Measurements from ENCODE around the gene GNG12. TPM values are rescaled to one million over a fixed set of nuclear protein-coding genes. Genes with fewer than 3 reads are reported as not detected.

The GNG12 gene
- polyA plus RNA-seq, 1 donor (not counting 4 experiments of a cell fraction or from before 2014, with no cell fraction given), result 208 TPM

GRCh38 chr1:67777016-67777415 is 56.3 kb downstream of the GNG12 start:
- Histone ChIP-seq H2AFZ (ENCODE audit: control insufficient read depth, low read length) (no peak overlapping the region), H3K4me3 (ENCODE audit: control insufficient read depth in 2 of 3, extremely low read depth in 1 of 3, insufficient read depth in 2 of 3, low read depth in 1 of 3, low read length in 3 of 3) (no peak overlapping the region), H3K79me2 (ENCODE audit: control insufficient read depth, insufficient read depth, low read length) (peaks cover 83% of the 10 kb centered on the region), H3K27me3 (ENCODE audit: control insufficient read depth, extremely low read depth, insufficient read depth, low read length) (no peaks in the 10 kb centered on the region), H3K9me1 (ENCODE audit: control insufficient read depth, extremely low read depth, insufficient read depth, low read length) (peaks cover 4% of the 10 kb centered on the region), H3K9ac (ENCODE audit: control insufficient read depth, extremely low read depth, insufficient read depth, low read length) (no peak overlapping the region), H3K27ac (ENCODE audit: control insufficient read depth, insufficient read depth, low read length) (no peak overlapping the region), H3K36me3 (ENCODE audit: control insufficient read depth in 2 of 2, extremely low read depth in 1 of 2, insufficient read depth in 2 of 2, low read length in 2 of 2) (peaks cover 10 to 23% of the 10 kb centered on the region in 2 experiments), H3K9me3 (ENCODE audit: control insufficient read depth, low read depth, low read length) (no peaks in the 10 kb centered on the region), H3K4me1 (ENCODE audit: control insufficient read depth, extremely low read depth, insufficient read depth, low read length) (peaks cover 8% of the 10 kb centered on the region), H3K4me2 (ENCODE audit: control insufficient read depth, extremely low read depth, insufficient read depth, low read depth, low read length) (no peak overlapping the region), H4K20me1 (ENCODE audit: control insufficient read depth, extremely low read depth, insufficient read depth, low read length) (no peaks in the 10 kb centered on the region)
- FAIRE-seq, result no peak
- DNase-seq (ENCODE audit: low read depth, low spot score), result no peak
- dilution Hi-C loops (cut with MboI; ENCODE audit: extremely low pct_ligation_motif_present, low sequenced_read_pairs), result no loop called here
- TF ChIP-seq EZH2 (IDR thresholded peaks at IDR 0.05; ENCODE audit: low read length) (no peak), CTCF (optimal IDR thresholded peaks at IDR 0.05 in 1 of 3, IDR thresholded peaks at IDR 0.05 in 1 of 3, conservative IDR thresholded peaks at IDR 0.05 in 1 of 3; ENCODE audit: extremely low read depth in 1 of 3, insufficient read depth in 2 of 3, low read length in 3 of 3) (no peak)

- no peaks in the 10 kb centered on the region for H3K9me3 ChIP-seq (ENCODE audit: control insufficient read depth, low read depth, low read length)
- no peak for DNase-seq (ENCODE audit: low read depth, low spot score)
- peaks cover 3% of the 10 kb centered on the region for H4K20me1 ChIP-seq (ENCODE audit: control insufficient read depth, extremely low read depth, insufficient read depth, low read length)
- H3K9me1 ChIP-seq (ENCODE audit: control insufficient read depth, extremely low read depth, insufficient read depth, low read length), result peaks cover 4% of the 10 kb centered on the region
- H3K4me2 ChIP-seq (ENCODE audit: control insufficient read depth, extremely low read depth, insufficient read depth, low read depth, low read length), result no peak overlapping the region
- TF ChIP-seq EZH2 (IDR thresholded peaks at IDR 0.05; ENCODE audit: low read length) (no peak), CTCF (optimal IDR thresholded peaks at IDR 0.05 in 1 of 3, IDR thresholded peaks at IDR 0.05 in 1 of 3, conservative IDR thresholded peaks at IDR 0.05 in 1 of 3; ENCODE audit: extremely low read depth in 1 of 3, insufficient read depth in 2 of 3, low read length in 3 of 3) (no peak)
- no peak overlapping the region for H2AFZ ChIP-seq (ENCODE audit: control insufficient read depth, low read length)
- H3K79me2 ChIP-seq (ENCODE audit: control insufficient read depth, insufficient read depth, low read length), result peaks cover 75% of the 10 kb centered on the region
- no peak overlapping the region for H3K27ac ChIP-seq (ENCODE audit: control insufficient read depth, insufficient read depth, low read length)
- FAIRE-seq, result no peak
- no peak overlapping the region for H3K4me3 ChIP-seq (ENCODE audit: control insufficient read depth in 2 of 3, extremely low read depth in 1 of 3, insufficient read depth in 2 of 3, low read depth in 1 of 3, low read length in 3 of 3)
- H3K27me3 ChIP-seq (ENCODE audit: control insufficient read depth, extremely low read depth, insufficient read depth, low read length), result no peaks in the 10 kb centered on the region
- no peak overlapping the region for H3K9ac ChIP-seq (ENCODE audit: control insufficient read depth, extremely low read depth, insufficient read depth, low read length)
- H3K36me3 ChIP-seq (ENCODE audit: control insufficient read depth in 2 of 2, extremely low read depth in 1 of 2, insufficient read depth in 2 of 2, low read length in 2 of 2), result peaks cover 14 to 30% of the 10 kb centered on the region in 2 experiments
- H3K4me1 ChIP-seq (ENCODE audit: control insufficient read depth, extremely low read depth, insufficient read depth, low read length), result peaks cover 23% of the 10 kb centered on the region
- dilution Hi-C loops (cut with MboI; ENCODE audit: extremely low pct_ligation_motif_present, low sequenced_read_pairs), result no loop called here
Observed at GRCh38 chr1:67773462-67773861, 59.8 kb downstream of the GNG12 start.

Measured in keratinocyte (primary cell).